WTC11 (cell line): ENCODE measurements around the gene ADGRL3.

Experiments
- NFYB ChIP-seq: sonication (generic); formaldehyde crosslinking; conservative IDR thresholded peaks from 2 replicates; pipeline ENCODE4 v1.8.0; 2022; ENCODE audit warnings: low read depth, missing genetic modification reagents
- TF ChIP-seq, protein P1 (sequence below): sonication (generic); formaldehyde crosslinking; IDR thresholded peaks from 2 replicates; pipeline ENCODE4 v1.8.1; 2023; ENCODE audit warnings: mild to moderate bottlenecking, missing genetic modification reagents
- TF ChIP-seq, protein P2 (sequence below): fragments of 200-600 bp; IDR thresholded peaks from 2 replicates; pipeline ENCODE4 v1.8.0; 2022; ENCODE audit warnings: antibody characterized with exemption
- TF ChIP-seq, protein P3 (sequence below): sonication (generic); formaldehyde crosslinking; IDR thresholded peaks from 2 replicates; pipeline ENCODE4 v1.8.0; 2022; ENCODE audit warnings: mild to moderate bottlenecking, missing genetic modification reagents
- TF ChIP-seq, protein P4 (sequence below): sonication (generic); formaldehyde crosslinking; IDR thresholded peaks from 2 replicates; pipeline ENCODE4 v1.8.1; 2023; ENCODE audit warnings: mild to moderate bottlenecking, missing genetic modification reagents, moderate library complexity

DNA sequence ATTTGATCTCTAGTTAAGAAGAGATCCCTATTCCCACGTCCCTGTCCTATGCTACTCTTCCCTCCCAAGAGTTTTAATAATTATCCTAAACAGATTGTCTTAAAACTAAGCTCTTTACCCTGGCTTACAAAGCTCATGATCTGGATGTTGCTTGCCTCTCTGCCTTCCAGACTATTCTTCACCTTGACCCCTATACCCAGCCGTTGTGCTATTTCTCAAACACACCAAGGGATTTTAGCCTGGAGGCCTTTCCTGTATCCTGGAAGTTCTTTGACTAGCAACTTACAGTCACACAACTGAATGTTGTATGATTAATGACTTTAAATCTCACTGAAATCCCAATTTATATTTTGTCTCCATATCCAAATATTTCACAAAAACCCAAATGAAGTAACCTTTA is 314.9 kb downstream of the ADGRL3 start:
- TF ChIP-seq, protein P1, sequence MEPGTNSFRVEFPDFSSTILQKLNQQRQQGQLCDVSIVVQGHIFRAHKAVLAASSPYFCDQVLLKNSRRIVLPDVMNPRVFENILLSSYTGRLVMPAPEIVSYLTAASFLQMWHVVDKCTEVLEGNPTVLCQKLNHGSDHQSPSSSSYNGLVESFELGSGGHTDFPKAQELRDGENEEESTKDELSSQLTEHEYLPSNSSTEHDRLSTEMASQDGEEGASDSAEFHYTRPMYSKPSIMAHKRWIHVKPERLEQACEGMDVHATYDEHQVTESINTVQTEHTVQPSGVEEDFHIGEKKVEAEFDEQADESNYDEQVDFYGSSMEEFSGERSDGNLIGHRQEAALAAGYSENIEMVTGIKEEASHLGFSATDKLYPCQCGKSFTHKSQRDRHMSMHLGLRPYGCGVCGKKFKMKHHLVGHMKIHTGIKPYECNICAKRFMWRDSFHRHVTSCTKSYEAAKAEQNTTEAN (CRISPR knock-in tag): no peak
- TF ChIP-seq, protein P2, sequence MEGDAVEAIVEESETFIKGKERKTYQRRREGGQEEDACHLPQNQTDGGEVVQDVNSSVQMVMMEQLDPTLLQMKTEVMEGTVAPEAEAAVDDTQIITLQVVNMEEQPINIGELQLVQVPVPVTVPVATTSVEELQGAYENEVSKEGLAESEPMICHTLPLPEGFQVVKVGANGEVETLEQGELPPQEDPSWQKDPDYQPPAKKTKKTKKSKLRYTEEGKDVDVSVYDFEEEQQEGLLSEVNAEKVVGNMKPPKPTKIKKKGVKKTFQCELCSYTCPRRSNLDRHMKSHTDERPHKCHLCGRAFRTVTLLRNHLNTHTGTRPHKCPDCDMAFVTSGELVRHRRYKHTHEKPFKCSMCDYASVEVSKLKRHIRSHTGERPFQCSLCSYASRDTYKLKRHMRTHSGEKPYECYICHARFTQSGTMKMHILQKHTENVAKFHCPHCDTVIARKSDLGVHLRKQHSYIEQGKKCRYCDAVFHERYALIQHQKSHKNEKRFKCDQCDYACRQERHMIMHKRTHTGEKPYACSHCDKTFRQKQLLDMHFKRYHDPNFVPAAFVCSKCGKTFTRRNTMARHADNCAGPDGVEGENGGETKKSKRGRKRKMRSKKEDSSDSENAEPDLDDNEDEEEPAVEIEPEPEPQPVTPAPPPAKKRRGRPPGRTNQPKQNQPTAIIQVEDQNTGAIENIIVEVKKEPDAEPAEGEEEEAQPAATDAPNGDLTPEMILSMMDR: no peak
- no peak for TF ChIP-seq NFYB (CRISPR knock-in tag)
- TF ChIP-seq, protein P3, sequence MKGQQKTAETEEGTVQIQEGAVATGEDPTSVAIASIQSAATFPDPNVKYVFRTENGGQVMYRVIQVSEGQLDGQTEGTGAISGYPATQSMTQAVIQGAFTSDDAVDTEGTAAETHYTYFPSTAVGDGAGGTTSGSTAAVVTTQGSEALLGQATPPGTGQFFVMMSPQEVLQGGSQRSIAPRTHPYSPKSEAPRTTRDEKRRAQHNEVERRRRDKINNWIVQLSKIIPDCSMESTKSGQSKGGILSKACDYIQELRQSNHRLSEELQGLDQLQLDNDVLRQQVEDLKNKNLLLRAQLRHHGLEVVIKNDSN (CRISPR knock-in tag): no peak
- TF ChIP-seq, protein P4, sequence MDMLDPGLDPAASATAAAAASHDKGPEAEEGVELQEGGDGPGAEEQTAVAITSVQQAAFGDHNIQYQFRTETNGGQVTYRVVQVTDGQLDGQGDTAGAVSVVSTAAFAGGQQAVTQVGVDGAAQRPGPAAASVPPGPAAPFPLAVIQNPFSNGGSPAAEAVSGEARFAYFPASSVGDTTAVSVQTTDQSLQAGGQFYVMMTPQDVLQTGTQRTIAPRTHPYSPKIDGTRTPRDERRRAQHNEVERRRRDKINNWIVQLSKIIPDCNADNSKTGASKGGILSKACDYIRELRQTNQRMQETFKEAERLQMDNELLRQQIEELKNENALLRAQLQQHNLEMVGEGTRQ: no peak
